HEK293 (cell line): ENCODE results near the gene SPTBN5.

ENCODE experiments used
- KLF16 ChIP-seq: fragments of 450-650 bp; formaldehyde crosslinking; IDR thresholded peaks from 2 replicates; pipeline ENCODE4 v1.5.1; 2017; ENCODE audit warnings: missing biosample characterization, missing genetic modification characterization
- MEIS1 ChIP-seq: sonication (generic); formaldehyde crosslinking; IDR thresholded peaks from 2 replicates; pipeline ENCODE4 v1.8.1; 2022; ENCODE audit warnings: missing genetic modification reagents, mild to moderate bottlenecking, borderline replicate concordance
- MZF1 ChIP-seq: fragments of 450-650 bp; formaldehyde crosslinking; IDR thresholded peaks from 2 replicates; pipeline ENCODE4 v1.5.1; 2017; ENCODE audit warnings: missing biosample characterization, missing genetic modification characterization, borderline replicate concordance
- RBAK ChIP-seq: fragments of 450-650 bp; formaldehyde crosslinking; IDR thresholded peaks from 2 replicates; pipeline ENCODE4 v1.5.1; 2016; ENCODE audit warnings: missing biosample characterization, missing genetic modification characterization
- ZBTB48 ChIP-seq: fragments of 450-650 bp; formaldehyde crosslinking; IDR thresholded peaks from 2 replicates; pipeline ENCODE4 v1.5.1; 2016; ENCODE audit warnings: missing biosample characterization, missing genetic modification characterization
- ZBTB8A ChIP-seq: fragments of 450-650 bp; formaldehyde crosslinking; IDR thresholded peaks from 2 replicates; pipeline ENCODE4 v1.5.1; 2016; ENCODE audit warnings: missing biosample characterization, missing genetic modification characterization
- ZNF121 ChIP-seq: fragments of 450-650 bp; formaldehyde crosslinking; IDR thresholded peaks from 2 replicates; pipeline ENCODE4 v1.5.1; 2016; ENCODE audit warnings: missing biosample characterization, missing genetic modification characterization
- ZNF19 ChIP-seq: fragments of 450-650 bp; formaldehyde crosslinking; IDR thresholded peaks from 2 replicates; pipeline ENCODE4; 2016; ENCODE audit warnings: missing biosample characterization, missing genetic modification characterization, low read depth
- ZNF221 ChIP-seq: fragments of 450-650 bp; formaldehyde crosslinking; IDR thresholded peaks from 2 replicates; pipeline ENCODE4 v1.5.1; 2017; ENCODE audit warnings: missing biosample characterization, missing genetic modification characterization, borderline replicate concordance
- ZNF239 ChIP-seq: fragments of 450-650 bp; formaldehyde crosslinking; IDR thresholded peaks from 2 replicates; pipeline ENCODE4 v1.5.1; 2016; ENCODE audit warnings: missing biosample characterization, missing genetic modification characterization
- ZNF335 ChIP-seq: fragments of 450-650 bp; formaldehyde crosslinking; conservative IDR thresholded peaks from 2 replicates; pipeline ENCODE4 v1.5.1; 2016; ENCODE audit warnings: missing biosample characterization, missing genetic modification characterization
- ZNF354C ChIP-seq: fragments of 450-650 bp; formaldehyde crosslinking; IDR thresholded peaks from 2 replicates; pipeline ENCODE4 v1.5.1; 2016; ENCODE audit warnings: missing biosample characterization, missing genetic modification characterization, low read depth, borderline replicate concordance
- ZNF423 ChIP-seq: fragments of 450-650 bp; formaldehyde crosslinking; IDR thresholded peaks from 2 replicates; pipeline ENCODE4 v1.5.1; 2016; ENCODE audit warnings: missing biosample characterization, missing genetic modification characterization
- ZNF433 ChIP-seq: fragments of 450-650 bp; formaldehyde crosslinking; IDR thresholded peaks from 2 replicates; pipeline ENCODE4 v1.5.1; 2016; ENCODE audit warnings: missing biosample characterization, missing genetic modification characterization, low read depth
- ZNF544 ChIP-seq: fragments of 450-650 bp; formaldehyde crosslinking; IDR thresholded peaks from 2 replicates; pipeline ENCODE4 v1.5.0; 2017; ENCODE audit warnings: missing biosample characterization, missing genetic modification characterization
- ZNF549 ChIP-seq: fragments of 450-650 bp; IDR thresholded peaks from 2 replicates; pipeline ENCODE4 v1.5.1; 2018; ENCODE audit warnings: missing biosample characterization, missing genetic modification characterization, mild to moderate bottlenecking, inconsistent platforms, moderate library complexity
- ZNF560 ChIP-seq: fragments of 450-650 bp; formaldehyde crosslinking; IDR thresholded peaks from 2 replicates; pipeline ENCODE4 v1.5.1; 2017; ENCODE audit warnings: missing biosample characterization, missing genetic modification characterization, borderline replicate concordance
- ZNF707 ChIP-seq: fragments of 450-650 bp; formaldehyde crosslinking; IDR thresholded peaks from 2 replicates; pipeline ENCODE4 v1.5.1; 2016; ENCODE audit warnings: missing biosample characterization, missing genetic modification characterization
- ZNF76 ChIP-seq: fragments of 450-650 bp; formaldehyde crosslinking; IDR thresholded peaks from 2 replicates; pipeline ENCODE4; 2016; ENCODE audit warnings: low read depth, missing biosample characterization, missing genetic modification characterization, borderline replicate concordance
- ZNF785 ChIP-seq: fragments of 450-650 bp; formaldehyde crosslinking; IDR thresholded peaks from 2 replicates; pipeline ENCODE4 v1.5.1; 2016; ENCODE audit warnings: missing biosample characterization, missing genetic modification characterization
- TF ChIP-seq, protein P1 (sequence below): fragments of 450-650 bp; formaldehyde crosslinking; IDR thresholded peaks from 2 replicates; pipeline ENCODE4 v1.5.1; 2016; ENCODE audit warnings: missing biosample characterization, missing genetic modification characterization
- TF ChIP-seq, protein P2 (sequence below): fragments of 450-650 bp; formaldehyde crosslinking; IDR thresholded peaks from 2 replicates; pipeline ENCODE4 v1.5.1; 2016; ENCODE audit warnings: missing biosample characterization, missing genetic modification characterization, borderline replicate concordance
- TF ChIP-seq, protein P3 (sequence below): fragments of 450-650 bp; formaldehyde crosslinking; conservative IDR thresholded peaks from 2 replicates; pipeline ENCODE4 v1.5.1; 2016; ENCODE audit warnings: low read depth, missing biosample characterization, missing genetic modification characterization
- TF ChIP-seq, protein P4 (sequence below): fragments of 450-650 bp; formaldehyde crosslinking; IDR thresholded peaks from 2 replicates; pipeline ENCODE4 v1.5.1; 2016; ENCODE audit warnings: missing biosample characterization, missing genetic modification characterization
- TF ChIP-seq, protein P5 (sequence below): fragments of 450-650 bp; formaldehyde crosslinking; IDR thresholded peaks from 2 replicates; pipeline ENCODE4 v1.5.1; 2016; ENCODE audit warnings: missing biosample characterization, missing genetic modification characterization

SPTBN5 gene

DNA sequence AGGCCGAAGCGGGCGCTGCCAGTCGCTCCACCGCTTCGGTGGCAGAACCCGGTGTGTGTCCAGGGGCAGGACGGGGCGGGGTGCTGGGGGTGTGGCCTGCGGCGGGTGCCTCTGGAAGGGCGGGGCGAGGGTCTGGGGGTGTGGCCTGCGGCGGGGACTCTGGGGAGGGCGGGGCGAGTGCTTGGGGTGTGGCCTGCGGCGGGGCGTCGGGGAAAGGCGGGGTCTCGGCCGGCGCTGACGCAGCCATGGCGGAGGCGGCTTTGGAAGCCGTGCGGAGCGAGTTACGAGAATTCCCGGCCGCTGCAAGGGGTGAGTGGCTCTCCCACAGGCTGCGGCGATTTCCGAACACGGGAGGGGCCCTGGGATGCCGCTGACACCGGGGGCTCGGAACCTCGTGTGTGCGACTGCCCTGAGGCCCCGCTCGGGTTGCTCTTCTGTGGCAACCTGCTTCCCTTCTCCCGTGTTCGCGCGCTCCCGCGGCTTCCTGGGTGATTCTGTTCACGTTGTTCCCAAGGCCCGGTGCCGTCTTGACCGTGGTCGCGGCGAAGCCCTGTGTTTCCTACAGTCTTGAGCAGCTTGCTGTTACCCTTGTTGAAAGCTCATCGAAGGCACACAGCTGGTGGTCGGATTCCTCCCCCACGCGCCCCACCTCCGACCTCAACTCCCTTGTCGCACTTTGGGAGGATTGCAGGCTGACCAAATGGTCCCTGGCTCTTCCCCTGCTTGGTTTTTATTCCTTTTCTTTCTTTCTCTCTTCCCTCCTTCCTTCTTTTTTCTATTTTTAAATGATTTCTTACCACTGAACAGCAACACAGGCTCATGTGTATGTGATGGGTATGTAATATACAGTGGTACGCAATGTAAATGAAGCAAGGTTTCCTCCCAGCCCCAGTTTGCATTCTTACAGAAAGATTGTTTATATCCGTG lies 65.7 kb downstream of the SPTBN5 start, which contains the start of gene JMJD7 (continued):
- TF ChIP-seq, protein P1, sequence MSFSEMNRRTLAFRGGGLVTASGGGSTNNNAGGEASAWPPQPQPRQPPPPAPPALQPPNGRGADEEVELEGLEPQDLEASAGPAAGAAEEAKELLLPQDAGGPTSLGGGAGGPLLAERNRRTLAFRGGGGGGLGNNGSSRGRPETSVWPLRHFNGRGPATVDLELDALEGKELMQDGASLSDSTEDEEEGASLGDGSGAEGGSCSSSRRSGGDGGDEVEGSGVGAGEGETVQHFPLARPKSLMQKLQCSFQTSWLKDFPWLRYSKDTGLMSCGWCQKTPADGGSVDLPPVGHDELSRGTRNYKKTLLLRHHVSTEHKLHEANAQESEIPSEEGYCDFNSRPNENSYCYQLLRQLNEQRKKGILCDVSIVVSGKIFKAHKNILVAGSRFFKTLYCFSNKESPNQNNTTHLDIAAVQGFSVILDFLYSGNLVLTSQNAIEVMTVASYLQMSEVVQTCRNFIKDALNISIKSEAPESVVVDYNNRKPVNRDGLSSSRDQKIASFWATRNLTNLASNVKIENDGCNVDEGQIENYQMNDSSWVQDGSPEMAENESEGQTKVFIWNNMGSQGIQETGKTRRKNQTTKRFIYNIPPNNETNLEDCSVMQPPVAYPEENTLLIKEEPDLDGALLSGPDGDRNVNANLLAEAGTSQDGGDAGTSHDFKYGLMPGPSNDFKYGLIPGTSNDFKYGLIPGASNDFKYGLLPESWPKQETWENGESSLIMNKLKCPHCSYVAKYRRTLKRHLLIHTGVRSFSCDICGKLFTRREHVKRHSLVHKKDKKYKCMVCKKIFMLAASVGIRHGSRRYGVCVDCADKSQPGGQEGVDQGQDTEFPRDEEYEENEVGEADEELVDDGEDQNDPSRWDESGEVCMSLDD (tag by site-specific recombination) = no peak
- no peak for TF ChIP-seq MZF1 (tag by site-specific recombination)
- TF ChIP-seq ZNF560 (tag by site-specific recombination) = no peak
- TF ChIP-seq ZNF239 (tag by site-specific recombination) = no peak
- no peak for TF ChIP-seq ZNF433 (tag by site-specific recombination)
- TF ChIP-seq ZNF335 (tag by site-specific recombination) = no peak
- 0 out of 2 replicates have a peak, but pooled peaks have one; percentile 31 for TF ChIP-seq KLF16 (tag by site-specific recombination)
- TF ChIP-seq ZNF707 = no peak
- TF ChIP-seq, protein P2, sequence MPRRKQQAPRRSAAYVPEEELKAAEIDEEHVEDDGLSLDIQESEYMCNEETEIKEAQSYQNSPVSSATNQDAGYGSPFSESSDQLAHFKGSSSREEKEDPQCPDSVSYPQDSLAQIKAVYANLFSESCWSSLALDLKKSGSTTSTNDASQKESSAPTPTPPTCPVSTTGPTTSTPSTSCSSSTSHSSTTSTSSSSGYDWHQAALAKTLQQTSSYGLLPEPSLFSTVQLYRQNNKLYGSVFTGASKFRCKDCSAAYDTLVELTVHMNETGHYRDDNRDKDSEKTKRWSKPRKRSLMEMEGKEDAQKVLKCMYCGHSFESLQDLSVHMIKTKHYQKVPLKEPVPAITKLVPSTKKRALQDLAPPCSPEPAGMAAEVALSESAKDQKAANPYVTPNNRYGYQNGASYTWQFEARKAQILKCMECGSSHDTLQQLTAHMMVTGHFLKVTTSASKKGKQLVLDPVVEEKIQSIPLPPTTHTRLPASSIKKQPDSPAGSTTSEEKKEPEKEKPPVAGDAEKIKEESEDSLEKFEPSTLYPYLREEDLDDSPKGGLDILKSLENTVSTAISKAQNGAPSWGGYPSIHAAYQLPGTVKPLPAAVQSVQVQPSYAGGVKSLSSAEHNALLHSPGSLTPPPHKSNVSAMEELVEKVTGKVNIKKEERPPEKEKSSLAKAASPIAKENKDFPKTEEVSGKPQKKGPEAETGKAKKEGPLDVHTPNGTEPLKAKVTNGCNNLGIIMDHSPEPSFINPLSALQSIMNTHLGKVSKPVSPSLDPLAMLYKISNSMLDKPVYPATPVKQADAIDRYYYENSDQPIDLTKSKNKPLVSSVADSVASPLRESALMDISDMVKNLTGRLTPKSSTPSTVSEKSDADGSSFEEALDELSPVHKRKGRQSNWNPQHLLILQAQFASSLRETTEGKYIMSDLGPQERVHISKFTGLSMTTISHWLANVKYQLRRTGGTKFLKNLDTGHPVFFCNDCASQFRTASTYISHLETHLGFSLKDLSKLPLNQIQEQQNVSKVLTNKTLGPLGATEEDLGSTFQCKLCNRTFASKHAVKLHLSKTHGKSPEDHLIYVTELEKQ (tag by site-specific recombination) = no peak
- TF ChIP-seq ZBTB48 (tag by site-specific recombination) = peak; percentile 27; the same call in 1 of the 2 replicates
- TF ChIP-seq ZNF549 (tag by site-specific recombination) = no peak
- TF ChIP-seq ZNF19 (tag by site-specific recombination) = no peak
- no peak for TF ChIP-seq ZNF544 (tag by site-specific recombination)
- TF ChIP-seq ZNF423 (tag by site-specific recombination) = 0 out of 2 replicates have a peak, but pooled peaks have one; percentile 47
- TF ChIP-seq MEIS1 (CRISPR knock-in tag) = no peak
- no peak for TF ChIP-seq ZNF121 (tag by site-specific recombination)
- TF ChIP-seq, protein P3, sequence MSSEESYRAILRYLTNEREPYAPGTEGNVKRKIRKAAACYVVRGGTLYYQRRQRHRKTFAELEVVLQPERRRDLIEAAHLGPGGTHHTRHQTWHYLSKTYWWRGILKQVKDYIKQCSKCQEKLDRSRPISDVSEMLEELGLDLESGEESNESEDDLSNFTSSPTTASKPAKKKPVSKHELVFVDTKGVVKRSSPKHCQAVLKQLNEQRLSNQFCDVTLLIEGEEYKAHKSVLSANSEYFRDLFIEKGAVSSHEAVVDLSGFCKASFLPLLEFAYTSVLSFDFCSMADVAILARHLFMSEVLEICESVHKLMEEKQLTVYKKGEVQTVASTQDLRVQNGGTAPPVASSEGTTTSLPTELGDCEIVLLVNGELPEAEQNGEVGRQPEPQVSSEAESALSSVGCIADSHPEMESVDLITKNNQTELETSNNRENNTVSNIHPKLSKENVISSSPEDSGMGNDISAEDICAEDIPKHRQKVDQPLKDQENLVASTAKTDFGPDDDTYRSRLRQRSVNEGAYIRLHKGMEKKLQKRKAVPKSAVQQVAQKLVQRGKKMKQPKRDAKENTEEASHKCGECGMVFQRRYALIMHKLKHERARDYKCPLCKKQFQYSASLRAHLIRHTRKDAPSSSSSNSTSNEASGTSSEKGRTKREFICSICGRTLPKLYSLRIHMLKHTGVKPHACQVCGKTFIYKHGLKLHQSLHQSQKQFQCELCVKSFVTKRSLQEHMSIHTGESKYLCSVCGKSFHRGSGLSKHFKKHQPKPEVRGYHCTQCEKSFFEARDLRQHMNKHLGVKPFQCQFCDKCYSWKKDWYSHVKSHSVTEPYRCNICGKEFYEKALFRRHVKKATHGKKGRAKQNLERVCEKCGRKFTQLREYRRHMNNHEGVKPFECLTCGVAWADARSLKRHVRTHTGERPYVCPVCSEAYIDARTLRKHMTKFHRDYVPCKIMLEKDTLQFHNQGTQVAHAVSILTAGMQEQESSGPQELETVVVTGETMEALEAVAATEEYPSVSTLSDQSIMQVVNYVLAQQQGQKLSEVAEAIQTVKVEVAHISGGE (tag by site-specific recombination) = 0 out of 2 replicates have a peak, but pooled peaks have one; percentile 20
- peak; percentile 38; the same call in 1 of the 2 replicates for TF ChIP-seq ZNF76 (tag by site-specific recombination)
- TF ChIP-seq ZNF354C (tag by site-specific recombination) = no peak
- no peak for TF ChIP-seq ZNF221 (tag by site-specific recombination)
- TF ChIP-seq, protein P4, sequence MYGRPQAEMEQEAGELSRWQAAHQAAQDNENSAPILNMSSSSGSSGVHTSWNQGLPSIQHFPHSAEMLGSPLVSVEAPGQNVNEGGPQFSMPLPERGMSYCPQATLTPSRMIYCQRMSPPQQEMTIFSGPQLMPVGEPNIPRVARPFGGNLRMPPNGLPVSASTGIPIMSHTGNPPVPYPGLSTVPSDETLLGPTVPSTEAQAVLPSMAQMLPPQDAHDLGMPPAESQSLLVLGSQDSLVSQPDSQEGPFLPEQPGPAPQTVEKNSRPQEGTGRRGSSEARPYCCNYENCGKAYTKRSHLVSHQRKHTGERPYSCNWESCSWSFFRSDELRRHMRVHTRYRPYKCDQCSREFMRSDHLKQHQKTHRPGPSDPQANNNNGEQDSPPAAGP (tag by site-specific recombination) = peak; percentile 61
- TF ChIP-seq ZBTB8A = no peak
- TF ChIP-seq, protein P5, sequence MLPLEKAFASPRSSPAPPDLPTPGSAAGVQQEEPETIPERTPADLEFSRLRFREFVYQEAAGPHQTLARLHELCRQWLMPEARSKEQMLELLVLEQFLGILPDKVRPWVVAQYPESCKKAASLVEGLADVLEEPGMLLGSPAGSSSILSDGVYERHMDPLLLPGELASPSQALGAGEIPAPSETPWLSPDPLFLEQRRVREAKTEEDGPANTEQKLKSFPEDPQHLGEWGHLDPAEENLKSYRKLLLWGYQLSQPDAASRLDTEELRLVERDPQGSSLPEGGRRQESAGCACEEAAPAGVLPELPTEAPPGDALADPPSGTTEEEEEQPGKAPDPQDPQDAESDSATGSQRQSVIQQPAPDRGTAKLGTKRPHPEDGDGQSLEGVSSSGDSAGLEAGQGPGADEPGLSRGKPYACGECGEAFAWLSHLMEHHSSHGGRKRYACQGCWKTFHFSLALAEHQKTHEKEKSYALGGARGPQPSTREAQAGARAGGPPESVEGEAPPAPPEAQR (tag by site-specific recombination) = no peak
- TF ChIP-seq RBAK (tag by site-specific recombination) = no peak
- TF ChIP-seq ZNF785 (tag by site-specific recombination) = peak; percentile 64; the same call in 1 of the 2 replicates
